22Rv1 (cell line): Measurements from ENCODE around the gene ZIC2.

Experiments used
- H3K27ac ChIP-seq: fragments of 450-650 bp; 2 replicates; pipeline ENCODE4 v1.5.1; 2017
- CTCF ChIP-seq: fragments of 450-650 bp; IDR thresholded peaks from 2 replicates; pipeline ENCODE4 v1.5.1; 2017; ENCODE audit warnings: mild to moderate bottlenecking
- ZFX ChIP-seq: fragments of 450-650 bp; IDR thresholded peaks from 2 replicates; pipeline ENCODE4 v1.6.1; 2017; ENCODE audit warnings: antibody characterized with exemption, borderline replicate concordance

The ZIC2 gene

GRCh38 chr13:99993660-99994637 is 12.4 kb downstream of the ZIC2 start:
- no peak overlapping the region for H3K27ac ChIP-seq
- TF ChIP-seq CTCF = no peak
- TF ChIP-seq ZFX = no peak

GRCh38 chr13:99994638-99995020 is 13.0 kb downstream of the ZIC2 start:
- TF ChIP-seq ZFX (no peak), CTCF (no peak)
- H3K27ac ChIP-seq = no peak overlapping the region

- no peak for TF ChIP-seq ZFX
- TF ChIP-seq CTCF = no peak
- no peak overlapping the region for H3K27ac ChIP-seq
Observed at GRCh38 chr13:99995104-99995588, 13.6 kb downstream of the ZIC2 start.

GRCh38 chr13:99995589-99996380 is 14.2 kb downstream of the ZIC2 start:
- TF ChIP-seq ZFX (no peak), CTCF (no peak)
- H3K27ac ChIP-seq = no peak overlapping the region

- no peak overlapping the region for H3K27ac ChIP-seq
- TF ChIP-seq CTCF (no peak), ZFX (no peak)
Observed at GRCh38 chr13:99996381-99996973, 14.9 kb downstream of the ZIC2 start.

GRCh38 chr13:99997702-99998214 is 16.2 kb downstream of the ZIC2 start:
- no peak for TF ChIP-seq ZFX
- TF ChIP-seq CTCF = no peak
- H3K27ac ChIP-seq = no peak overlapping the region
